HEK293 (cell line): ENCODE results near the gene RALGAPA2.

Experiments
- CTCF ChIA-PET: fragments of 350-600 bp; formaldehyde crosslinking; extraction: SDS; loops from one replicate; lab custom pipeline; 2021; ENCODE audit warnings: antibody characterized with exemption; lab: Yijun Ruan, JAX
- POLR2A ChIA-PET: fragments of 300-600 bp; formaldehyde crosslinking; extraction: SDS; loops from one replicate; lab custom pipeline; 2020; ENCODE audit warnings: antibody characterized with exemption, inconsistent platforms; lab: Yijun Ruan, JAX
- H3K27ac ChIP-seq: fragments of 200-500 bp; sonication (Bioruptor generic); 2 replicates; pipeline ENCODE4 v1.5.1; 2014; ENCODE audit warnings: low read depth, low read length, control low read depth, inconsistent platforms; ENCODE audit errors: extremely low read depth
- H3K36me3 ChIP-seq, 2 experiments: fragments of 200-500 bp in 1 of 2; sonication (Bioruptor generic) in 1 of 2; 1 replicate in 1 of 2; 2 replicates in 1 of 2; pipeline ENCODE4 v1.5.1; 2014 to 2017; ENCODE audit warnings: inconsistent platforms in 2 of 2, low read length in 2 of 2; ENCODE audit not compliant: control insufficient read depth in 2 of 2, insufficient read depth in 1 of 2
- H3K4me1 ChIP-seq: fragments of 200-500 bp; sonication (Bioruptor generic); 2 replicates; pipeline ENCODE4 v1.5.1; 2014; ENCODE audit warnings: mild to moderate bottlenecking, low read length, inconsistent platforms; ENCODE audit not compliant: control insufficient read depth, insufficient read depth
- H3K4me3 ChIP-seq: 2 replicates; pipeline ENCODE4 v1.5.1; 2011; ENCODE audit warnings: low read depth, mild to moderate bottlenecking, control low read depth, low read length, moderate library complexity
- H3K9me3 ChIP-seq: fragments of 200-500 bp; sonication (Bioruptor generic); 2 replicates; pipeline ENCODE4 v1.5.1; 2014; ENCODE audit warnings: low read depth, low read length, inconsistent platforms; ENCODE audit not compliant: control insufficient read depth, insufficient read depth
- EGR2 ChIP-seq: fragments of 450-650 bp; formaldehyde crosslinking; IDR thresholded peaks from 2 replicates; pipeline ENCODE4 v1.5.1; 2016; ENCODE audit warnings: low read depth, missing biosample characterization, missing genetic modification characterization
- OVOL3 ChIP-seq: fragments of 450-650 bp; formaldehyde crosslinking; IDR thresholded peaks from 2 replicates; pipeline ENCODE4 v1.5.1; 2016; ENCODE audit warnings: missing biosample characterization, missing genetic modification characterization
- ZNF16 ChIP-seq: fragments of 450-650 bp; formaldehyde crosslinking; IDR thresholded peaks from 2 replicates; pipeline ENCODE4 v1.5.1; 2016; ENCODE audit warnings: low read depth, missing biosample characterization, missing genetic modification characterization
- ZNF184 ChIP-seq: fragments of 450-650 bp; IDR thresholded peaks from 2 replicates; pipeline ENCODE4 v1.5.1; 2018; ENCODE audit warnings: missing biosample characterization, mild to moderate bottlenecking, missing genetic modification characterization
- ZNF23 ChIP-seq: fragments of 450-650 bp; formaldehyde crosslinking; IDR thresholded peaks from 2 replicates; pipeline ENCODE4 v1.5.1; 2016; ENCODE audit warnings: missing biosample characterization, missing genetic modification characterization, borderline replicate concordance
- ZNF501 ChIP-seq: fragments of 450-650 bp; formaldehyde crosslinking; IDR thresholded peaks from 2 replicates; pipeline ENCODE4 v1.5.1; 2016; ENCODE audit warnings: missing biosample characterization, missing genetic modification characterization
- ZNF623 ChIP-seq: fragments of 450-650 bp; formaldehyde crosslinking; IDR thresholded peaks from 2 replicates; pipeline ENCODE4 v1.5.1; 2016; ENCODE audit warnings: missing biosample characterization, missing genetic modification characterization
- ZNF777 ChIP-seq: fragments of 450-650 bp; formaldehyde crosslinking; IDR thresholded peaks from 2 replicates; pipeline ENCODE4 v1.5.1; 2017; ENCODE audit warnings: missing biosample characterization, missing genetic modification characterization, borderline replicate concordance
- ZNF791 ChIP-seq: fragments of 450-650 bp; formaldehyde crosslinking; IDR thresholded peaks from 2 replicates; pipeline ENCODE4 v1.5.1; 2016; ENCODE audit warnings: missing biosample characterization, missing genetic modification characterization
- ZSCAN16 ChIP-seq: fragments of 450-650 bp; formaldehyde crosslinking; IDR thresholded peaks from 2 replicates; pipeline ENCODE4 v1.5.1; 2016; ENCODE audit warnings: missing biosample characterization, missing genetic modification characterization
- TF ChIP-seq, protein P1 (sequence below): fragments of 450-650 bp; formaldehyde crosslinking; IDR thresholded peaks from 2 replicates; pipeline ENCODE4 v1.5.1; 2017; ENCODE audit warnings: missing biosample characterization, missing genetic modification characterization
- TF ChIP-seq, protein P2 (sequence below): fragments of 450-650 bp; formaldehyde crosslinking; IDR thresholded peaks from 2 replicates; pipeline ENCODE4 v1.5.1; 2016; ENCODE audit warnings: missing biosample characterization, missing genetic modification characterization
- TF ChIP-seq, protein P3 (sequence below): fragments of 450-650 bp; formaldehyde crosslinking; IDR thresholded peaks from 2 replicates; pipeline ENCODE4 v1.5.1; 2016; ENCODE audit warnings: missing biosample characterization, missing genetic modification characterization
- TF ChIP-seq, protein P4 (sequence below): fragments of 450-650 bp; formaldehyde crosslinking; IDR thresholded peaks from 2 replicates; pipeline ENCODE4 v1.5.1; 2016; ENCODE audit warnings: missing biosample characterization, missing genetic modification characterization
- TF ChIP-seq, protein P5 (sequence below): fragments of 450-650 bp; formaldehyde crosslinking; IDR thresholded peaks from 2 replicates; pipeline ENCODE4 v1.5.1; 2016; ENCODE audit warnings: missing biosample characterization, missing genetic modification characterization

RALGAPA2 gene

DNA sequence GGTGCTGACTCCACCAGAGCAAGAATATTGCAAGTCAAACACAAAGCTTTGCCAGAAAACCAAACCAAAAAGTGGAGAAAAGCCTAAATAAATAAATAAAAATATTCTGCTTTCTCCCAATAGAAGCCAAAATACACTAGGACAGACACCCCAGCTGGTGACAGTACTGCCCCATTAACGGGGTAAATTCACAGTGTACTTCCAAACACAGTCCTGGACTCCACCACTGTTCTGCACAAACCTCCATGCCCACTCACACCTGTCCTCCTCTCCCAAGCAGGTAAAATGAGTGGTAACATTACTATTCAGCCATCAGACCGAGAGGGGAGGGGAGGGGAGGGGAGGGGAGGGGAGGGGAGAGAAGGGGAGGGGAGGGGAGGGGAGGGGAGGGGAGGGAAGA is 70.7 kb downstream of the RALGAPA2 start:
- H3K27ac ChIP-seq: no peak overlapping the region
- no peak for TF ChIP-seq ZNF16
- no peak for TF ChIP-seq EGR2 (tag by site-specific recombination)
- TF ChIP-seq, all 188 proteins: peak for 0
- Histone ChIP-seq H3K9me3 (no peaks in the 10 kb centered on the region), H3K36me3 (peaks cover 0 to 28% of the 10 kb centered on the region in 2 experiments; a peak in 1 of 3 replicates), H3K4me1 (no peaks in the 10 kb centered on the region), H3K4me3 (no peak overlapping the region)
- ChIA-PET POLR2A (interaction anchor here (0.6 kb wide), 1 partner anchor 70 kb away, joined by 3 read pairs; the partner anchor contains the start of gene RALGAPA2), CTCF (no interaction called here)

DNA sequence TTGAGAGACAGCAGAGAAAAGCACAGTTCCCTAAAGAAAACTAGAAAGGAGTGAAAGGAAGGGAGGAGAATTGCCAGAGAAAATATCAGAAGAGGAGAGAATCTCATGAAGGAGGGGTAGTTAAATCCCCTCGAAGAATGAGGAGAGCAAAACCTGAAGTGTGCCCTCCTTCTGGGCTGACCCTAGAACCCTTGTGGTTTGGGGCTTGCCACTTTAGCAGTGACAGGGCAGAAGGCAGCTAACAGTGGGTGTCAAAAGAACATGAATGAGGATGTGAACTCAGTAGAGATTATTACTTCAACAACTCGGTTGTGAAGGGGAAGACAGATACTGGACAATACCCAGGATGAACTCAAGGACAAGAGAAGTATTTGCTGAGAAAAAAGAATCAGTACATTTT is 73.6 kb downstream of the RALGAPA2 start:
- ChIA-PET POLR2A (no interaction called here), CTCF (interaction anchor here (0.6 kb wide), 1 partner anchor 23 kb away, joined by 3 read pairs; no protein-coding TSS in a partner anchor)
- H3K9me3 ChIP-seq: no peaks in the 10 kb centered on the region
- no peak overlapping the region for H3K4me3 ChIP-seq
- H3K36me3 ChIP-seq: peaks cover 0 to 42% of the 10 kb centered on the region in 2 experiments; a peak in 1 of 3 replicates
- TF ChIP-seq, protein P1, sequence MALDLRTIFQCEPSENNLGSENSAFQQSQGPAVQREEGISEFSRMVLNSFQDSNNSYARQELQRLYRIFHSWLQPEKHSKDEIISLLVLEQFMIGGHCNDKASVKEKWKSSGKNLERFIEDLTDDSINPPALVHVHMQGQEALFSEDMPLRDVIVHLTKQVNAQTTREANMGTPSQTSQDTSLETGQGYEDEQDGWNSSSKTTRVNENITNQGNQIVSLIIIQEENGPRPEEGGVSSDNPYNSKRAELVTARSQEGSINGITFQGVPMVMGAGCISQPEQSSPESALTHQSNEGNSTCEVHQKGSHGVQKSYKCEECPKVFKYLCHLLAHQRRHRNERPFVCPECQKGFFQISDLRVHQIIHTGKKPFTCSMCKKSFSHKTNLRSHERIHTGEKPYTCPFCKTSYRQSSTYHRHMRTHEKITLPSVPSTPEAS (tag by site-specific recombination): no peak
- TF ChIP-seq, protein P2, sequence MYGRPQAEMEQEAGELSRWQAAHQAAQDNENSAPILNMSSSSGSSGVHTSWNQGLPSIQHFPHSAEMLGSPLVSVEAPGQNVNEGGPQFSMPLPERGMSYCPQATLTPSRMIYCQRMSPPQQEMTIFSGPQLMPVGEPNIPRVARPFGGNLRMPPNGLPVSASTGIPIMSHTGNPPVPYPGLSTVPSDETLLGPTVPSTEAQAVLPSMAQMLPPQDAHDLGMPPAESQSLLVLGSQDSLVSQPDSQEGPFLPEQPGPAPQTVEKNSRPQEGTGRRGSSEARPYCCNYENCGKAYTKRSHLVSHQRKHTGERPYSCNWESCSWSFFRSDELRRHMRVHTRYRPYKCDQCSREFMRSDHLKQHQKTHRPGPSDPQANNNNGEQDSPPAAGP: no peak
- no peak for TF ChIP-seq ZNF623 (tag by site-specific recombination)
- TF ChIP-seq, protein P3, sequence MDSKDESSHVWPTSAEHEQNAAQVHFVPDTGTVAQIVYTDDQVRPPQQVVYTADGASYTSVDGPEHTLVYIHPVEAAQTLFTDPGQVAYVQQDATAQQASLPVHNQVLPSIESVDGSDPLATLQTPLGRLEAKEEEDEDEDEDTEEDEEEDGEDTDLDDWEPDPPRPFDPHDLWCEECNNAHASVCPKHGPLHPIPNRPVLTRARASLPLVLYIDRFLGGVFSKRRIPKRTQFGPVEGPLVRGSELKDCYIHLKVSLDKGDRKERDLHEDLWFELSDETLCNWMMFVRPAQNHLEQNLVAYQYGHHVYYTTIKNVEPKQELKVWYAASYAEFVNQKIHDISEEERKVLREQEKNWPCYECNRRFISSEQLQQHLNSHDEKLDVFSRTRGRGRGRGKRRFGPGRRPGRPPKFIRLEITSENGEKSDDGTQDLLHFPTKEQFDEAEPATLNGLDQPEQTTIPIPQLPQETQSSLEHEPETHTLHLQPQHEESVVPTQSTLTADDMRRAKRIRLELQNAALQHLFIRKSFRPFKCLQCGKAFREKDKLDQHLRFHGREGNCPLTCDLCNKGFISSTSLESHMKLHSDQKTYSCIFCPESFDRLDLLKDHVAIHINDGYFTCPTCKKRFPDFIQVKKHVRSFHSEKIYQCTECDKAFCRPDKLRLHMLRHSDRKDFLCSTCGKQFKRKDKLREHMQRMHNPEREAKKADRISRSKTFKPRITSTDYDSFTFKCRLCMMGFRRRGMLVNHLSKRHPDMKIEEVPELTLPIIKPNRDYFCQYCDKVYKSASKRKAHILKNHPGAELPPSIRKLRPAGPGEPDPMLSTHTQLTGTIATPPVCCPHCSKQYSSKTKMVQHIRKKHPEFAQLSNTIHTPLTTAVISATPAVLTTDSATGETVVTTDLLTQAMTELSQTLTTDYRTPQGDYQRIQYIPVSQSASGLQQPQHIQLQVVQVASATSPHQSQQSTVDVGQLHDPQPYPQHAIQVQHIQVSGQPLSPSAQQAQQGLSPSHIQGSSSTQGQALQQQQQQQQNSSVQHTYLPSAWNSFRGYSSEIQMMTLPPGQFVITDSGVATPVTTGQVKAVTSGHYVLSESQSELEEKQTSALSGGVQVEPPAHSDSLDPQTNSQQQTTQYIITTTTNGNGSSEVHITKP (tag by site-specific recombination): no peak
- no peak overlapping the region for H3K27ac ChIP-seq
- H3K4me1 ChIP-seq: no peaks in the 10 kb centered on the region

DNA sequence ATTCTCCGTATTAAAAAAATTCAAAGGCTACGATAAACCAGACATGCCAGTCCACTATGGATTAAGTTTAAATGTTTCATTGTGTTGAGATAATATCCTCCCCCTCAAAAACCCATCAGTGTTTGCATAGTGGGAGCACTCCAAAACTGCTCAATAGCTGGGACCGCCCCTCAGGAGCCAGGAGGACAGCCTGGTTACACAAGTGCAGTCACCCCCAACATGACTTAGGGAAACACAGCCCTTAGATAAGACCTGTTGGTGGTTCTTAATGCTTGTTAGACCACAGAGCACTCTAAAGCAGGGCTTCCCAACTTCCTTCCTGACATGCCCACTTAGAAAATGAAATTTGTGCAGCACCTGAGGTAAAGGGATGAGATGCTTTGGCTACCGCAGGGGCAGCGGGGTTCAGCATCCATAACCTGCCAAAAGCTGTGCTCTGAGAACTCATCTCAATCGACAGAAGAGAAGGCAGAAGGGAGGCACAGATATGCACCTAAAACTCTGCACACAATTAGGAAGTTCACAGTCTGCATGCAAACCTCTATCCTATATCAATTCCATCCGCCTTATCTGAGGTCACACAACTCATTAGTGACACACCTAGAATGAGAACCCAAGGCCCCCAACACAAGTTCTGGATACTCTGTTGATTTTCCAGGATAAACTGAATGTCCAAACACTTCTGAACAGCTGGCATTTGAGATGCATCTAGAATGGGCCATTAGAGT is 74.3 kb downstream of the RALGAPA2 start:
- ChIA-PET CTCF (interaction anchor here (0.9 kb wide), 1 partner anchor 21 kb away, joined by 3 read pairs; no protein-coding TSS in a partner anchor), POLR2A (no interaction called here)
- H3K36me3 ChIP-seq: peaks cover 0 to 46% of the 10 kb centered on the region in 2 experiments; a peak in 1 of 3 replicates
- H3K27ac ChIP-seq: no peak overlapping the region
- no peaks in the 10 kb centered on the region for H3K9me3 ChIP-seq
- no peak overlapping the region for H3K4me3 ChIP-seq
- H3K4me1 ChIP-seq: no peaks in the 10 kb centered on the region
- no peak for TF ChIP-seq OVOL3 (tag by site-specific recombination)
- TF ChIP-seq ZSCAN16 (tag by site-specific recombination): no peak
- TF ChIP-seq, all 188 proteins: peak for 0

DNA sequence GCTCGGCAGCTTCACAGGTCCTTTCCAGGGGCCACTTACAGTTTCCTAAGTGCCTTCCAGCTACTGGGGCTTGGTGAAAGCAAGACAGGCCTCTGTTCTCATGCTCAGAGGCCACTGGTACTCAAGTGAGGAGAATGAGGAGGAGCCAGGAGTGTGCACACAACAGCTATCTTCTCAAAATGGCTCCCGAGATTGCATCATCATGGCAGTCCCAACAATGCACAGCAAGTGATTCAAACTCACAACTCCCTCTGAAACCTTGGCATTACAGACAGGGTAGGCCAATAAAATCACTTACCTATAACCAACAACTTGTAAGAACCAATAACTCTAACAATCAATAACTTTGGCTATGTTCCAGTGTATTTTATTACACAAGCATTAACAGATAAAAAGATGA is 77.4 kb downstream of the RALGAPA2 start:
- CTCF ChIA-PET: no interaction called here
- H3K4me1 ChIP-seq: no peaks in the 10 kb centered on the region
- no peak overlapping the region for H3K4me3 ChIP-seq
- no peaks in the 10 kb centered on the region for H3K9me3 ChIP-seq
- POLR2A ChIA-PET: no interaction called here
- peaks cover 0 to 46% of the 10 kb centered on the region in 2 experiments; a peak in 1 of 3 replicates for H3K36me3 ChIP-seq
- H3K27ac ChIP-seq: no peak overlapping the region
- TF ChIP-seq ZNF791 (tag by site-specific recombination) (no peak), ZNF777 (tag by site-specific recombination) (no peak), ZNF184 (tag by site-specific recombination) (no peak), ZNF23 (tag by site-specific recombination) (no peak), ZNF501 (tag by site-specific recombination) (no peak)
- TF ChIP-seq, protein P4, sequence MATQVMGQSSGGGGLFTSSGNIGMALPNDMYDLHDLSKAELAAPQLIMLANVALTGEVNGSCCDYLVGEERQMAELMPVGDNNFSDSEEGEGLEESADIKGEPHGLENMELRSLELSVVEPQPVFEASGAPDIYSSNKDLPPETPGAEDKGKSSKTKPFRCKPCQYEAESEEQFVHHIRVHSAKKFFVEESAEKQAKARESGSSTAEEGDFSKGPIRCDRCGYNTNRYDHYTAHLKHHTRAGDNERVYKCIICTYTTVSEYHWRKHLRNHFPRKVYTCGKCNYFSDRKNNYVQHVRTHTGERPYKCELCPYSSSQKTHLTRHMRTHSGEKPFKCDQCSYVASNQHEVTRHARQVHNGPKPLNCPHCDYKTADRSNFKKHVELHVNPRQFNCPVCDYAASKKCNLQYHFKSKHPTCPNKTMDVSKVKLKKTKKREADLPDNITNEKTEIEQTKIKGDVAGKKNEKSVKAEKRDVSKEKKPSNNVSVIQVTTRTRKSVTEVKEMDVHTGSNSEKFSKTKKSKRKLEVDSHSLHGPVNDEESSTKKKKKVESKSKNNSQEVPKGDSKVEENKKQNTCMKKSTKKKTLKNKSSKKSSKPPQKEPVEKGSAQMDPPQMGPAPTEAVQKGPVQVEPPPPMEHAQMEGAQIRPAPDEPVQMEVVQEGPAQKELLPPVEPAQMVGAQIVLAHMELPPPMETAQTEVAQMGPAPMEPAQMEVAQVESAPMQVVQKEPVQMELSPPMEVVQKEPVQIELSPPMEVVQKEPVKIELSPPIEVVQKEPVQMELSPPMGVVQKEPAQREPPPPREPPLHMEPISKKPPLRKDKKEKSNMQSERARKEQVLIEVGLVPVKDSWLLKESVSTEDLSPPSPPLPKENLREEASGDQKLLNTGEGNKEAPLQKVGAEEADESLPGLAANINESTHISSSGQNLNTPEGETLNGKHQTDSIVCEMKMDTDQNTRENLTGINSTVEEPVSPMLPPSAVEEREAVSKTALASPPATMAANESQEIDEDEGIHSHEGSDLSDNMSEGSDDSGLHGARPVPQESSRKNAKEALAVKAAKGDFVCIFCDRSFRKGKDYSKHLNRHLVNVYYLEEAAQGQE (tag by site-specific recombination): no peak
- TF ChIP-seq, protein P5, sequence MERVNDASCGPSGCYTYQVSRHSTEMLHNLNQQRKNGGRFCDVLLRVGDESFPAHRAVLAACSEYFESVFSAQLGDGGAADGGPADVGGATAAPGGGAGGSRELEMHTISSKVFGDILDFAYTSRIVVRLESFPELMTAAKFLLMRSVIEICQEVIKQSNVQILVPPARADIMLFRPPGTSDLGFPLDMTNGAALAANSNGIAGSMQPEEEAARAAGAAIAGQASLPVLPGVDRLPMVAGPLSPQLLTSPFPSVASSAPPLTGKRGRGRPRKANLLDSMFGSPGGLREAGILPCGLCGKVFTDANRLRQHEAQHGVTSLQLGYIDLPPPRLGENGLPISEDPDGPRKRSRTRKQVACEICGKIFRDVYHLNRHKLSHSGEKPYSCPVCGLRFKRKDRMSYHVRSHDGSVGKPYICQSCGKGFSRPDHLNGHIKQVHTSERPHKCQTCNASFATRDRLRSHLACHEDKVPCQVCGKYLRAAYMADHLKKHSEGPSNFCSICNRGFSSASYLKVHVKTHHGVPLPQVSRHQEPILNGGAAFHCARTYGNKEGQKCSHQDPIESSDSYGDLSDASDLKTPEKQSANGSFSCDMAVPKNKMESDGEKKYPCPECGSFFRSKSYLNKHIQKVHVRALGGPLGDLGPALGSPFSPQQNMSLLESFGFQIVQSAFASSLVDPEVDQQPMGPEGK (tag by site-specific recombination): no peak
